ENCODE measurements around the gene DEUP1. TPM values are rescaled to one million over a fixed set of nuclear protein-coding genes. Genes with fewer than 3 reads are reported as not detected.
A peak's percentile ranks its signal among the peaks of the same experiment; 100 is the strongest.

The DEUP1 gene
- total RNA-seq, 1 experiment from 2014 or later: 0.44 TPM

GRCh38 chr11:93403930-93404329 is 73.4 kb downstream of the DEUP1 start (continued):
- TF ChIP-seq, protein P1, sequence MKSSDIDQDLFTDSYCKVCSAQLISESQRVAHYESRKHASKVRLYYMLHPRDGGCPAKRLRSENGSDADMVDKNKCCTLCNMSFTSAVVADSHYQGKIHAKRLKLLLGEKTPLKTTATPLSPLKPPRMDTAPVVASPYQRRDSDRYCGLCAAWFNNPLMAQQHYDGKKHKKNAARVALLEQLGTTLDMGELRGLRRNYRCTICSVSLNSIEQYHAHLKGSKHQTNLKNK (CRISPR knock-in tag; IDR thresholded peaks at IDR 0.05): no peak
- TF ChIP-seq ELF4 (CRISPR knock-in tag; IDR thresholded peaks at IDR 0.05; ENCODE audit: low read depth) (no peak), HMGXB4 (CRISPR knock-in tag; IDR thresholded peaks at IDR 0.05) (no peak), ZSCAN18 (CRISPR knock-in tag; IDR thresholded peaks at IDR 0.05) (no peak), ZNF219 (CRISPR knock-in tag; IDR thresholded peaks at IDR 0.05; ENCODE audit: borderline replicate concordance) (no peak), ZNF416 (CRISPR knock-in tag; IDR thresholded peaks at IDR 0.05) (no peak), SP1 (CRISPR knock-in tag; conservative IDR thresholded peaks at IDR 0.05) (no peak), RELA (CRISPR knock-in tag; IDR thresholded peaks at IDR 0.05; ENCODE audit: borderline replicate concordance) (no peak), ZBTB21 (CRISPR knock-in tag; IDR thresholded peaks at IDR 0.05; ENCODE audit: borderline replicate concordance) (no peak), FOXP1 (CRISPR knock-in tag; IDR thresholded peaks at IDR 0.05; ENCODE audit: borderline replicate concordance) (no peak), ZNF121 (CRISPR knock-in tag; IDR thresholded peaks at IDR 0.05) (no peak)
- TF ChIP-seq, protein P2, sequence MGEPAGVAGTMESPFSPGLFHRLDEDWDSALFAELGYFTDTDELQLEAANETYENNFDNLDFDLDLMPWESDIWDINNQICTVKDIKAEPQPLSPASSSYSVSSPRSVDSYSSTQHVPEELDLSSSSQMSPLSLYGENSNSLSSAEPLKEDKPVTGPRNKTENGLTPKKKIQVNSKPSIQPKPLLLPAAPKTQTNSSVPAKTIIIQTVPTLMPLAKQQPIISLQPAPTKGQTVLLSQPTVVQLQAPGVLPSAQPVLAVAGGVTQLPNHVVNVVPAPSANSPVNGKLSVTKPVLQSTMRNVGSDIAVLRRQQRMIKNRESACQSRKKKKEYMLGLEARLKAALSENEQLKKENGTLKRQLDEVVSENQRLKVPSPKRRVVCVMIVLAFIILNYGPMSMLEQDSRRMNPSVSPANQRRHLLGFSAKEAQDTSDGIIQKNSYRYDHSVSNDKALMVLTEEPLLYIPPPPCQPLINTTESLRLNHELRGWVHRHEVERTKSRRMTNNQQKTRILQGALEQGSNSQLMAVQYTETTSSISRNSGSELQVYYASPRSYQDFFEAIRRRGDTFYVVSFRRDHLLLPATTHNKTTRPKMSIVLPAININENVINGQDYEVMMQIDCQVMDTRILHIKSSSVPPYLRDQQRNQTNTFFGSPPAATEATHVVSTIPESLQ (CRISPR knock-in tag; IDR thresholded peaks at IDR 0.05): no peak
- TF ChIP-seq, protein P3, sequence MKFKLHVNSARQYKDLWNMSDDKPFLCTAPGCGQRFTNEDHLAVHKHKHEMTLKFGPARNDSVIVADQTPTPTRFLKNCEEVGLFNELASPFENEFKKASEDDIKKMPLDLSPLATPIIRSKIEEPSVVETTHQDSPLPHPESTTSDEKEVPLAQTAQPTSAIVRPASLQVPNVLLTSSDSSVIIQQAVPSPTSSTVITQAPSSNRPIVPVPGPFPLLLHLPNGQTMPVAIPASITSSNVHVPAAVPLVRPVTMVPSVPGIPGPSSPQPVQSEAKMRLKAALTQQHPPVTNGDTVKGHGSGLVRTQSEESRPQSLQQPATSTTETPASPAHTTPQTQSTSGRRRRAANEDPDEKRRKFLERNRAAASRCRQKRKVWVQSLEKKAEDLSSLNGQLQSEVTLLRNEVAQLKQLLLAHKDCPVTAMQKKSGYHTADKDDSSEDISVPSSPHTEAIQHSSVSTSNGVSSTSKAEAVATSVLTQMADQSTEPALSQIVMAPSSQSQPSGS (CRISPR knock-in tag; IDR thresholded peaks at IDR 0.05; ENCODE audit: borderline replicate concordance, low read depth): no peak

DNA sequence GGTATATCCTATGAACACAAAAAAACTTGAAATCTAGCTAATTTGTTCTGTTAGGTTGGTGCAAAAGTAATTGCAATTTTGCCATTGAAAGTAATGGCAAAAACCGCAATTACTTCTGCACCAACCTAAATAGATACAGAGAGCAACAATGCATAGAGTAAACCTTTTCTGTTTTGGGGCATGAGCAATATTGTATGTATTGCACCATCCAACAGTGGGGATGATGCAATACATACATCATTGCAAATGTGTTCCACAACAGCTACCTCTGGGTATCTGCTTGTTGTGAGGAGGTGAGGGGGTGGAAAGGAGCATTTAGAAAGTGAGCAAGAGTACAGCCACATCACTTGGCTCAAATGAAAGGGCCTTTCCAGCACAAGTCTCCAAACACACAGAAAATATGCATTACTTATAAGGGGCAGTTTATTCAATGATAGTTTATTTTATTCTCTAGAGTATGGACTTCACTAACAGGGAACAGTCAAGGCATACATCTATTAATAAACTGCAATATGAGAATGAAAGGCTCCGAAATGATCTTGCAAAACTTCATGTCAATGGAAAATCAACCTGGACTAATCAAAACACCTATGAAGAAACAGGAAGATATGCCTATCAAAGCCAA is 77.3 kb downstream of the DEUP1 start:
- H3K27me3 Mint-ChIP-seq (ENCODE audit: low read depth): no peaks in the 10 kb centered on the region
- ChIA-PET CTCF (no interaction called here), POLR2A (no interaction called here)
- no peak overlapping the region for H3K4me3 Mint-ChIP-seq
- no peaks in the 10 kb centered on the region for H3K9me3 Mint-ChIP-seq
- H3K36me3 Mint-ChIP-seq: no peaks in the 10 kb centered on the region
- TF ChIP-seq FOXP1 (CRISPR knock-in tag; IDR thresholded peaks at IDR 0.05; ENCODE audit: borderline replicate concordance) (no peak), ZNF121 (CRISPR knock-in tag; IDR thresholded peaks at IDR 0.05) (no peak), SMAD4 (CRISPR knock-in tag; IDR thresholded peaks at IDR 0.05) (no peak), GABPB1 (CRISPR knock-in tag; IDR thresholded peaks at IDR 0.05) (peak; percentile 90), MXD4 (CRISPR knock-in tag; IDR thresholded peaks at IDR 0.05; ENCODE audit: borderline replicate concordance) (no peak)
- TF ChIP-seq, protein P4, sequence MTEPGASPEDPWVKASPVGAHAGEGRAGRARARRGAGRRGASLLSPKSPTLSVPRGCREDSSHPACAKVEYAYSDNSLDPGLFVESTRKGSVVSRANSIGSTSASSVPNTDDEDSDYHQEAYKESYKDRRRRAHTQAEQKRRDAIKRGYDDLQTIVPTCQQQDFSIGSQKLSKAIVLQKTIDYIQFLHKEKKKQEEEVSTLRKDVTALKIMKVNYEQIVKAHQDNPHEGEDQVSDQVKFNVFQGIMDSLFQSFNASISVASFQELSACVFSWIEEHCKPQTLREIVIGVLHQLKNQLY (CRISPR knock-in tag; IDR thresholded peaks at IDR 0.05): no peak
- TF ChIP-seq, protein P5, sequence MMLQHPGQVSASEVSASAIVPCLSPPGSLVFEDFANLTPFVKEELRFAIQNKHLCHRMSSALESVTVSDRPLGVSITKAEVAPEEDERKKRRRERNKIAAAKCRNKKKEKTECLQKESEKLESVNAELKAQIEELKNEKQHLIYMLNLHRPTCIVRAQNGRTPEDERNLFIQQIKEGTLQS (CRISPR knock-in tag; conservative IDR thresholded peaks at IDR 0.05): no peak
- DNase-seq (ENCODE audit: low spot score): no peak
- ATAC-seq: no peak
- H3K4me1 Mint-ChIP-seq: peaks cover 18% of the 10 kb centered on the region
- H3K27ac Mint-ChIP-seq: no peak overlapping the region
